ENCODE results near the gene DRAM2. TPM values are rescaled to one million over a fixed set of nuclear protein-coding genes. Genes with fewer than 3 reads are reported as not detected.
A peak's percentile ranks its signal among the peaks of the same experiment; 100 is the strongest.

DRAM2 gene
- total and polyA plus RNA-seq, 9 of the 15 experiments (the other 6 are each of a cell fraction or from before 2014, with no cell fraction given): 29.0 to 161 (median 53.5) TPM

DNA sequence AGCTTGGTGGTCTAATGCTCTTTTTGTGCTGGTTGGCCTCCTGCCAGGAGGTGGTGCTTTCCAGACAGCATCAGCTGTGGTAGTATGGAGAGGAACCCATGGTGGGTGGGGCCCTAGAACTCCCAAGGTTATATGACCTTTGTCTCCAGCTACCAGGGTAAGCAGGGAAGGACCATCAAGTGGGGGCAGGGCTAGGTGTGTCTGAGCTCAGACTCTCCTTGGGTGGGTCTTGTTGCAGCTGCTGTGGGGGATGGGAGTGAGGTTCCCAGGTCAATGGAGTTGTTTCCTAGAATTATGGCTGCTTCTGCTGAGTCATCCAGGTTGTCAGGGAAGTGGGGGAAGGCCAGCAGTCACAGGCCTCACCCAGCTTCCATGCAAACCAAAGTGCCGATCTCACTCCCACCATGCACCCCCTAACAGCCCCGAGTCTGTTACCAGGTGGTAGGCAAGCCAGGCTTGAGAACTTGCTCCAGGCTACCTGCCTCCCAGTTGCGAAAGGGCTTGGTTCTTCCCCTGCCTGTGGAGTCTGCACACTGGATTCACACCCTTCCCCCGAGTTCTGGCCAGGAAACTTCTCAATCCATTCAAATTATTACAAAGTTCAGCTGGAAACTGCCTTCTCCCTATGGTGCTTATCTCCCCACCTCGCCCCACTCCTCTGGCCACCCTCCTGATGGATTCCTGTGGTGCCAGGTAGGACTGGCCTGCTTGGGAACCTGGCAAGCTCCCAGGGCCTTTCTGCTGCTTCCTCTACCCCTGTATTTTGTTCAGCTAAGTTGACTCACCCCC lies 37.8 kb downstream of the DRAM2 start (continued):
- TF ChIP-seq, protein P1, sequence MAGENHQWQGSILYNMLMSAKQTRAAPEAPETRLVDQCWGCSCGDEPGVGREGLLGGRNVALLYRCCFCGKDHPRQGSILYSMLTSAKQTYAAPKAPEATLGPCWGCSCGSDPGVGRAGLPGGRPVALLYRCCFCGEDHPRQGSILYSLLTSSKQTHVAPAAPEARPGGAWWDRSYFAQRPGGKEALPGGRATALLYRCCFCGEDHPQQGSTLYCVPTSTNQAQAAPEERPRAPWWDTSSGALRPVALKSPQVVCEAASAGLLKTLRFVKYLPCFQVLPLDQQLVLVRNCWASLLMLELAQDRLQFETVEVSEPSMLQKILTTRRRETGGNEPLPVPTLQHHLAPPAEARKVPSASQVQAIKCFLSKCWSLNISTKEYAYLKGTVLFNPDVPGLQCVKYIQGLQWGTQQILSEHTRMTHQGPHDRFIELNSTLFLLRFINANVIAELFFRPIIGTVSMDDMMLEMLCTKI (IDR thresholded peaks at IDR 0.05; ENCODE audit: partially characterized antibody): no peak
- TF ChIP-seq KAT7 (CRISPR knock-in tag; IDR thresholded peaks at IDR 0.05; ENCODE audit: borderline replicate concordance): no peak
- TF ChIP-seq ZNF507 (tag; conservative IDR thresholded peaks at IDR 0.05): no peak
- TF ChIP-seq ZEB2 (IDR thresholded peaks at IDR 0.05): peak; percentile 85
- no peak for TF ChIP-seq SRSF3 (IDR thresholded peaks at IDR 0.05; ENCODE audit: insufficient read depth, low read length)
- no peak for TF ChIP-seq PCBP2 (IDR thresholded peaks at IDR 0.05; ENCODE audit: low read depth, low read length, poor library complexity, severe bottlenecking)
- TF ChIP-seq, protein P2, sequence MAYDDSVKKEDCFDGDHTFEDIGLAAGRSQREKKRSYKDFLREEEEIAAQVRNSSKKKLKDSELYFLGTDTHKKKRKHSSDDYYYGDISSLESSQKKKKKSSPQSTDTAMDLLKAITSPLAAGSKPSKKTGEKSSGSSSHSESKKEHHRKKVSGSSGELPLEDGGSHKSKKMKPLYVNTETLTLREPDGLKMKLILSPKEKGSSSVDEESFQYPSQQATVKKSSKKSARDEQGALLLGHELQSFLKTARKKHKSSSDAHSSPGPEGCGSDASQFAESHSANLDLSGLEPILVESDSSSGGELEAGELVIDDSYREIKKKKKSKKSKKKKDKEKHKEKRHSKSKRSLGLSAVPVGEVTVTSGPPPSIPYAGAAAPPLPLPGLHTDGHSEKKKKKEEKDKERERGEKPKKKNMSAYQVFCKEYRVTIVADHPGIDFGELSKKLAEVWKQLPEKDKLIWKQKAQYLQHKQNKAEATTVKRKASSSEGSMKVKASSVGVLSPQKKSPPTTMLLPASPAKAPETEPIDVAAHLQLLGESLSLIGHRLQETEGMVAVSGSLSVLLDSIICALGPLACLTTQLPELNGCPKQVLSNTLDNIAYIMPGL (CRISPR knock-in tag; IDR thresholded peaks at IDR 0.05): no peak
- no peak for TF ChIP-seq NR2C2 (CRISPR knock-in tag; IDR thresholded peaks at IDR 0.05)
- 0 out of 2 replicates have a peak, but pooled peaks have one; percentile 16 for TF ChIP-seq NR2C2 (tag; IDR thresholded peaks at IDR 0.05)
- no peak for TF ChIP-seq ZBTB7A (IDR thresholded peaks at IDR 0.05; ENCODE audit: borderline replicate concordance, control insufficient read depth, low read depth, low read length)
- no peak for TF ChIP-seq ZNF324 (CRISPR knock-in tag; IDR thresholded peaks at IDR 0.05)
- TF ChIP-seq, protein P3, sequence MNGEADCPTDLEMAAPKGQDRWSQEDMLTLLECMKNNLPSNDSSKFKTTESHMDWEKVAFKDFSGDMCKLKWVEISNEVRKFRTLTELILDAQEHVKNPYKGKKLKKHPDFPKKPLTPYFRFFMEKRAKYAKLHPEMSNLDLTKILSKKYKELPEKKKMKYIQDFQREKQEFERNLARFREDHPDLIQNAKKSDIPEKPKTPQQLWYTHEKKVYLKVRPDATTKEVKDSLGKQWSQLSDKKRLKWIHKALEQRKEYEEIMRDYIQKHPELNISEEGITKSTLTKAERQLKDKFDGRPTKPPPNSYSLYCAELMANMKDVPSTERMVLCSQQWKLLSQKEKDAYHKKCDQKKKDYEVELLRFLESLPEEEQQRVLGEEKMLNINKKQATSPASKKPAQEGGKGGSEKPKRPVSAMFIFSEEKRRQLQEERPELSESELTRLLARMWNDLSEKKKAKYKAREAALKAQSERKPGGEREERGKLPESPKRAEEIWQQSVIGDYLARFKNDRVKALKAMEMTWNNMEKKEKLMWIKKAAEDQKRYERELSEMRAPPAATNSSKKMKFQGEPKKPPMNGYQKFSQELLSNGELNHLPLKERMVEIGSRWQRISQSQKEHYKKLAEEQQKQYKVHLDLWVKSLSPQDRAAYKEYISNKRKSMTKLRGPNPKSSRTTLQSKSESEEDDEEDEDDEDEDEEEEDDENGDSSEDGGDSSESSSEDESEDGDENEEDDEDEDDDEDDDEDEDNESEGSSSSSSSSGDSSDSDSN (IDR thresholded peaks at IDR 0.05; ENCODE audit: borderline replicate concordance in 1 of 2, low read depth in 2 of 2, low read length in 2 of 2): no peak
- no peak for TF ChIP-seq OTX1 (CRISPR knock-in tag; IDR thresholded peaks at IDR 0.05)
- no peak for TF ChIP-seq ZNF707 (CRISPR knock-in tag; conservative IDR thresholded peaks at IDR 0.05)
- TF ChIP-seq RAD21 (CRISPR knock-in tag; conservative IDR thresholded peaks at IDR 0.05 in 1 of 2, IDR thresholded peaks at IDR 0.05 in 1 of 2): no peak
- no peak for TF ChIP-seq MTF1 (CRISPR knock-in tag; IDR thresholded peaks at IDR 0.05; ENCODE audit: borderline replicate concordance)
- TF ChIP-seq MCM2 (IDR thresholded peaks at IDR 0.05; ENCODE audit: low read depth): no peak
- TF ChIP-seq TBP (optimal IDR thresholded peaks at IDR 0.05; ENCODE audit: low read depth, low read length): no peak
- no peak for TF ChIP-seq ZNF445 (CRISPR knock-in tag; IDR thresholded peaks at IDR 0.05; ENCODE audit: low read depth)
- TF ChIP-seq POLR2H (tag; IDR thresholded peaks at IDR 0.05; ENCODE audit: low read depth): no peak
- TF ChIP-seq ZNF41 (CRISPR knock-in tag; conservative IDR thresholded peaks at IDR 0.05): no peak
- TF ChIP-seq HLTF (IDR thresholded peaks at IDR 0.05): no peak
- TF ChIP-seq ELF2 (CRISPR knock-in tag; IDR thresholded peaks at IDR 0.05): no peak

Measured in K562 (cell line).